ENCODE measurements around the gene C2CD4C. TPM values are rescaled to one million over a fixed set of nuclear protein-coding genes. Genes with fewer than 3 reads are reported as not detected.
"Not testable (repeated sequence)": the region's sequence is repeated elsewhere in the genome, so short reads cannot be mapped to it uniquely, and the experiment has no call there.

The C2CD4C gene
- total RNA-seq, 1 experiment from 2014 or later = 1.8 TPM

GRCh38 chr19:387777-388176, 21.2 kb downstream of the C2CD4C start:
- intact Hi-C loops (cut with micrococcal nuclease; ENCODE audit: unreplicated experiment) = no loop called here
- no TSS peak for BruUV-seq (replicated peaks)
- H3K27me3 ChIP-seq (replicated peaks; ENCODE audit: insufficient read depth, low read depth, low read length, poor library complexity) = no peaks in the 10 kb centered on the region
- no peak overlapping the region for H3K27ac ChIP-seq (ENCODE audit: low read depth, low read length, poor library complexity, severe bottlenecking)
- no peak for TF ChIP-seq EZH2 (IDR thresholded peaks at IDR 0.05; ENCODE audit: borderline replicate concordance, low read depth, low read length, poor library complexity, severe bottlenecking)
- no peaks in the 10 kb centered on the region for H3K9me3 ChIP-seq (ENCODE audit: low read depth, low read length, poor library complexity, severe bottlenecking)
- no peak for DNase-seq (ENCODE audit: low spot score)
- POLR2A ChIA-PET (ENCODE audit: low non-redundant PET) = no interaction called here
- H3K36me3 ChIP-seq (ENCODE audit: insufficient read depth, low read length, poor library complexity, severe bottlenecking) = no peaks in the 10 kb centered on the region
- no peak overlapping the region for H3K4me3 ChIP-seq (ENCODE audit: low read depth, low read length, poor library complexity, severe bottlenecking)
- CTCF ChIA-PET = no interaction called here
- no peaks in the 10 kb centered on the region for H3K4me1 ChIP-seq (ENCODE audit: insufficient read depth, low read length, poor library complexity, severe bottlenecking)

GRCh38 chr19:386632-387301, 22.2 kb downstream of the C2CD4C start:
- DNase-seq (ENCODE audit: low spot score); H3K27ac ChIP-seq (ENCODE audit: low read depth, low read length, poor library complexity, severe bottlenecking); H3K4me3 ChIP-seq (ENCODE audit: low read depth, low read length, poor library complexity, severe bottlenecking); intact Hi-C loops (cut with micrococcal nuclease; ENCODE audit: unreplicated experiment); CTCF ChIA-PET; H3K27me3 ChIP-seq (replicated peaks; ENCODE audit: insufficient read depth, low read depth, low read length, poor library complexity); H3K4me1 ChIP-seq (ENCODE audit: insufficient read depth, low read length, poor library complexity, severe bottlenecking); POLR2A ChIA-PET (ENCODE audit: low non-redundant PET); BruUV-seq (replicated peaks); H3K36me3 ChIP-seq (ENCODE audit: insufficient read depth, low read length, poor library complexity, severe bottlenecking); H3K9me3 ChIP-seq (ENCODE audit: low read depth, low read length, poor library complexity, severe bottlenecking): not testable (repeated sequence)

- H3K9me3 ChIP-seq (ENCODE audit: low read depth, low read length, poor library complexity, severe bottlenecking); H3K36me3 ChIP-seq (ENCODE audit: insufficient read depth, low read length, poor library complexity, severe bottlenecking); H3K27ac ChIP-seq (ENCODE audit: low read depth, low read length, poor library complexity, severe bottlenecking); H3K27me3 ChIP-seq (replicated peaks; ENCODE audit: insufficient read depth, low read depth, low read length, poor library complexity); POLR2A ChIA-PET (ENCODE audit: low non-redundant PET); DNase-seq (ENCODE audit: low spot score); intact Hi-C loops (cut with micrococcal nuclease; ENCODE audit: unreplicated experiment); H3K4me1 ChIP-seq (ENCODE audit: insufficient read depth, low read length, poor library complexity, severe bottlenecking); BruUV-seq (replicated peaks); H3K4me3 ChIP-seq (ENCODE audit: low read depth, low read length, poor library complexity, severe bottlenecking); CTCF ChIA-PET: not testable (repeated sequence)
- peak; percentile 19; the same call in 1 of the 2 replicates for TF ChIP-seq CTCF (conservative IDR thresholded peaks at IDR 0.05; ENCODE audit: low read depth, low read length)
Measured at GRCh38 chr19:386189-386588, 22.8 kb downstream of the C2CD4C start.

- Histone ChIP-seq H3K4me1 (ENCODE audit: insufficient read depth, low read length, poor library complexity, severe bottlenecking) (no peaks in the 10 kb centered on the region), H3K9me3 (ENCODE audit: low read depth, low read length, poor library complexity, severe bottlenecking) (no peaks in the 10 kb centered on the region), H3K4me3 (ENCODE audit: low read depth, low read length, poor library complexity, severe bottlenecking) (no peak overlapping the region), H3K27ac (ENCODE audit: low read depth, low read length, poor library complexity, severe bottlenecking) (no peak overlapping the region), H3K36me3 (ENCODE audit: insufficient read depth, low read length, poor library complexity, severe bottlenecking) (no peaks in the 10 kb centered on the region), H3K27me3 (replicated peaks; ENCODE audit: insufficient read depth, low read depth, low read length, poor library complexity) (no peaks in the 10 kb centered on the region)
- TF ChIP-seq EZH2 (IDR thresholded peaks at IDR 0.05; ENCODE audit: borderline replicate concordance, low read depth, low read length, poor library complexity, severe bottlenecking) = no peak
- no peak for TF ChIP-seq CTCF (conservative IDR thresholded peaks at IDR 0.05; ENCODE audit: low read depth, low read length)
- intact Hi-C loops (cut with micrococcal nuclease; ENCODE audit: unreplicated experiment) = no loop called here
- no peak for DNase-seq (ENCODE audit: low spot score)
- POLR2A ChIA-PET (ENCODE audit: low non-redundant PET) = no interaction called here
- no TSS peak for BruUV-seq (replicated peaks)
- CTCF ChIA-PET = interaction anchor here (1.5 kb wide), 1 partner anchor 122 kb away, joined by 16 read pairs; no protein-coding TSS in a partner anchor
Measured at GRCh38 chr19:384799-385169, 24.2 kb downstream of the C2CD4C start.

All from A673 (cell line).